Vein endothelial cell (primary cell): ENCODE data around the gene NRARP. TPM values are rescaled to one million over a fixed set of nuclear protein-coding genes. Genes with fewer than 3 reads are reported as not detected.

ENCODE experiments used
- total RNA-seq: library from RNA; depleted of rRNA; stranded (reverse); fragments of >200 nt; gene quantifications from 2 replicates; pipeline ENCODE4 v1.2.3, GENCODE V29; 2012

The NRARP gene, protein sequence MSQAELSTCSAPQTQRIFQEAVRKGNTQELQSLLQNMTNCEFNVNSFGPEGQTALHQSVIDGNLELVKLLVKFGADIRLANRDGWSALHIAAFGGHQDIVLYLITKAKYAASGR
- total RNA-seq, result 46.7 and 64.3 TPM in 2 replicates

DNA sequence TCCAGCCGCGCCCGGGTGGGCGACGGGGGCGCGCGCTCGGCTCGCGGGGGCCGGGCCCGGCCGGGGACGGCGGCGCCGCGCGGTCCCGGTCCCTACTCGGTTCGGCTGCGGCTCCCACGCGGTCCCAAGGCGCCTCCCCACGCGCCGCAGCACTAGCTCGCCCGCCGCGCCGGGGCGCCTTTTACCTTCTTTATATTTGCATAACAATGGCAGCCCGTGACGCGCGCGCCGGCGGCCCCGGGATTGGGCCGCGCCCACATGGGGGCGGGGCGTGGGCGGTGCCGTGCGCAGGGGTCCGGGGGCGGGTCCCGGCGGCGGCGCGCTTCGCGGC, at the start of gene NRARP:
Gene NRARP (minus strand): TSS at position 154 of the 331 bp plus-strand sequence. CDS start 343 bp downstream, outside the sequence.

DNA sequence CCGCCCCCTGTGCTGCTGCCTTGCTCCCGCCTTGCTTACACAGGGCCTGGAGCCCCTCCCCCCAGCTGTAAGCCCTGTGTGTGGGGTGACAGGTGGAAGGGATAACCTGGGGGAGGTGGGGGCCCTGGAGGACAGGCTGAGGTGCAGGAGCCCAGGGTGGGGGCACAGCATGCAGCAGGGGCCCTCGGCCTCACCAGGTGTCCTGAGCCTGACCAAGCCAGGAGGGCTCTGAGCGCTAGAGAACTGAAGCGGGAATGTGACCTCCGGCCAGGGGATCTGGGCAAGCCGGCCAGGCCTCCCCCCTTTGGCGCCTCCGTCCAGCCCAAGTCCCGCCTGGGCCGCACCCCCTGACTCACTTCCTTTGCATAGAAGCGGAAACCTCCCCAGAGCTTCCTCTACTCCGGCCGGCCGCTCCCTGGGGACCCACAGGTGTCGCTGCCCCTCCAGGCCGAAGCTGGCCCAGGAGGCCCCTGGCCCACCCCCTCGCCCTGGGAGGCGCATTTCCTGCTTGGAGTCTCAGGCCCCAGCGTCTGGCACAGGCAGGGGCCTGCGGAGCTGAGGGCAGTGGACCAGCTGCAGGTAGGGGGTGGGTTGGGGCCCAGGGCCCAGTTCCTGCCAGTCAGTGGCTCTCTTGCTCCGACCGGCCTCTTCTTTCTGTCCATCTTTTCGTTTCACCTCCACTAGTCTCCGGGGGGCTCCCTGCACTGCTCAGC, 24.6 kb downstream of the NRARP start, which contains the start of gene TOR4A:
Gene TOR4A (plus strand): TSS at position 398 of the 713 bp plus-strand sequence. CDS start 964 bp downstream, outside the sequence.

DNA sequence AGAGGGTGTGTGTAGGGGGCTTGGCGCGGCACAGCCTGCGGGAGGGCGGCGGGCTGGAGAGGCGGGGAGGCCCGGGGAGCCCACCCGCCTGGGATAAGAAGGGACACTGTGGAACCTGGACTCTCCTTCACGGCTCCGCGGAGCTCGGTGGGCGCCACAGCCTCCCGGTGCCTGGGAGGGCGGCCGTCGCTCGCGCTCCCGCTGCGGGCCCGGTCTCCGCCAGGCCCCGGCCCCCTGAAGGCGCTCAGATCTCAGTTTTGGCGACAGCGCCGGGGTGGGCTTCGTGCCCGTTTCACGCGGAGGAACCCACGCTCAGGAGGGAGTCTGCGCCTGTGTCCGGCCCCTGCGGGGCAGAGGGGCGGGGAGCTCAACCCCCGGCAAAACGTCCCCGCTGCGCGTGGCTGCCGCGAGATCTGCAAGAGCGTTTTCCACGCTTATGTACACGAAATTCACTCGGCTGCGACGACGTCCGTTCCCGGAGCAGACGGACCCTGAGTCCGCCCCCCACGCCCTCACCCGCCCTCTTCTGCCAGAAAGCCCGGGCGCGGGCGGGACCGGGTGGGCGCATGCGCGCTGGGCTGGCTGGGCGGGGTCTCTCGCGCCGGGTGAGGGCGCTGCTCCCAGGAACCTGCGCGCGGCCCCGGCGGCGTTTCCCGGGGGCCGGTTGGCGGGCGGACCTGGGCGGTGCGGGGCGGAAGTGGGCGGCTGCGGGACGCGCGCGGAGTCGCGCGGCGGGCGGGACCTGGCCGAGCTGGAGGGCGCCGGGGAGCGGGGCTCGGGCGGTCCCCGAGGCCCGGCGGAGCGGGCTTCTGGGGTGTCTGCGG, 47.2 kb downstream of the NRARP start, which contains the start of gene NELFB:
Gene NELFB (plus strand): TSS at position 704 of the 824 bp plus-strand sequence.

DNA sequence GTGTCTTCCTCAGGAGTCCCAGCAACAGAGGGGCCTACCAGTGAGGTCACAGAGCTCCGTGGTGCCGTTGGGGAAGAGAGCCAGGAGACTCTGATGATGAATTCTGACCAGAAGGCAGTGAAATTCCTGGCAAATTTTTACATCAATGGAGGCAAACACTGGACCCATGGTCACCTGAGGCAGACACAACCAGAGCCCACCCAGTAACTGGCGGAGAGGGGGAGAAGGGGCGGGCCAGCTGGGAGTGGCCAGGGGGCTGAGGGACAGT, 50.9 kb downstream of the NRARP start, which contains the start of gene STPG3:
Gene STPG3 (plus strand): TSS at position 93 of the 268 bp plus-strand sequence. CDS start 1 bp downstream, at position 94.

Other genes with a start within 250 kb of the NRARP start
- gene ENTPD2, start 248.2 kb downstream of the NRARP start, total RNA-seq, result not detected in 2 replicates
- gene SAPCD2, start 231.7 kb downstream of the NRARP start, total RNA-seq, result 11.1 and 14.7 TPM in 2 replicates
- 19.9 and 21.5 TPM in 2 replicates for gene UAP1L1, start 224.8 kb downstream of the NRARP start, total RNA-seq
- 65.8 and 69.2 TPM in 2 replicates for gene MAN1B1, start 215.3 kb downstream of the NRARP start, total RNA-seq
- 70.4 and 103 TPM in 2 replicates for gene DPP7, start 187.5 kb downstream of the NRARP start, total RNA-seq
- gene GRIN1, start 163.1 kb downstream of the NRARP start, total RNA-seq, result 0.10 TPM in 1 of 2 replicates, not detected in the other
- gene LRRC26, start 132.2 kb downstream of the NRARP start, total RNA-seq, result not detected in 2 replicates
- not detected in 2 replicates for gene TMEM210, start 130.2 kb downstream of the NRARP start, total RNA-seq
- 30.1 and 37.6 TPM in 2 replicates for gene ANAPC2, start 113.7 kb downstream of the NRARP start, total RNA-seq
- 102 and 108 TPM in 2 replicates for gene SSNA1, start 113.6 kb downstream of the NRARP start, total RNA-seq
- 9.9 and 10.8 TPM in 2 replicates for gene TPRN, start 101.5 kb downstream of the NRARP start, total RNA-seq
- 27.1 and 28.9 TPM in 2 replicates for gene TMEM203, start 96.6 kb downstream of the NRARP start, total RNA-seq
- gene NDOR1, start 96.6 kb downstream of the NRARP start, total RNA-seq, result 8.3 and 8.8 TPM in 2 replicates
- gene RNF208, start 80.0 kb downstream of the NRARP start, total RNA-seq, result 0.19 and 0.65 TPM in 2 replicates
- gene CYSRT1, start 77.1 kb downstream of the NRARP start, total RNA-seq, result 0.65 and 0.67 TPM in 2 replicates
- gene RNF224, start 74.8 kb downstream of the NRARP start, total RNA-seq, result under 0.01 and 0.19 TPM in 2 replicates
- gene SLC34A3, start 71.4 kb downstream of the NRARP start, total RNA-seq, result not detected in 2 replicates
- 199 and 241 TPM in 2 replicates for gene TUBB4B, start 61.0 kb downstream of the NRARP start, total RNA-seq
- not detected in 2 replicates for gene STPG3, start 51.0 kb downstream of the NRARP start, total RNA-seq
- 73.9 and 77.1 TPM in 2 replicates for gene NELFB, start 46.9 kb downstream of the NRARP start, total RNA-seq
- gene TOR4A, start 24.5 kb downstream of the NRARP start, total RNA-seq, result 58.3 and 77.4 TPM in 2 replicates
- 18.1 and 29.1 TPM in 2 replicates for gene EXD3, start 120.9 kb upstream of the NRARP start, total RNA-seq
- gene NOXA1, start 121.1 kb upstream of the NRARP start, total RNA-seq, result 1.9 and 2.0 TPM in 2 replicates
- 0.33 TPM in 1 of 2 replicates, not detected in the other for gene ENTPD8, start 139.1 kb upstream of the NRARP start, total RNA-seq
- gene NSMF, start 157.1 kb upstream of the NRARP start, total RNA-seq, result 52.9 and 58.1 TPM in 2 replicates
- gene PNPLA7, start 248.1 kb upstream of the NRARP start, total RNA-seq, result 0.65 and 1.1 TPM in 2 replicates
- gene MRPL41, start 249.6 kb upstream of the NRARP start, total RNA-seq, result 33.2 and 43.1 TPM in 2 replicates